Tongue (tissue), 2 donors: ENCODE measurements around the gene FUT9. TPM values are rescaled to one million over a fixed set of nuclear protein-coding genes. Genes with fewer than 3 reads are reported as not detected.

Source experiments
- DNase-seq: peaks from one replicate; pipeline ENCODE4 v3.0.0-alpha.2; 2015
- total RNA-seq: library from RNA; depleted of rRNA; stranded (reverse); fragments of >200 nt; gene quantifications from one replicate; pipeline ENCODE4 v1.2.3, GENCODE V29; 2014

The FUT9 gene
- total RNA-seq, 1 donor from 2014 or later = under 0.01 TPM

DNA sequence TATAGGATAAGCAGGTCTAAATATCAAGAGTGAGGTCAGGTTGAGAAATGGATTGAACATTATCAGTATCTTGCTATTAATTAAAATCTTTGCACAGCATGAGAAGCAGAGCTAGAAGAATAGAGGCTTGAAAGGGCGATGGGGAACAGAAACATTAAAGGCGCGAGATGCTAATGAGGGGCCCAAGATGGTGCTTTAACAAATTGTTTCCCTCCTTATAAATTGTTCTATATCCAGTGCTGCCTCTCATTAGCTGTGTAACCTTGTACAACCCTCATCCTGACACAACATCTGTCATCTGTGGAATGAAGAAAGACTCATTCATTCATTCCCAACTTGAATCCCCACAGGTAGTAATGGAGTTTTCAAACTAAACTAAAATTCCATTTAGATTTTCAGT is 57.8 kb downstream of the FUT9 start:
- DNase-seq = no peak

DNA sequence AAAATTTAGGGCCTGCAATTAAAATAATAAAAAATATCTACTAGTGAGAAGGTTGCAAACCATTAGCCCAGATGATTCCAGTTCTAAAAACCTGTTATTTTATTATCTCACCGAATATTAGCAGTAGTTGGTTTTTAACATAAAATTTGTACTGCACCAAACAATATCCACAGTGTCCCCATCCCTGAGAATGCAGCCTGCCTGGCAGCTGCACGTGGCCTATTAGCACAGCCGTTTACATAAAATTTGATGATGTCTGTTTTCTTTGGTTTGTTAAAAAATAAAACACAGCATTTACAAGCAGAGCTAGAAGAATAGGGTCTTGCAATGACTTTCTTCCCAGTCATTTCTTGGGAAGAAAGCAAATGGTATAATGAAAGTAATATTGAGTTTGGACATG is 58.2 kb downstream of the FUT9 start:
- DNase-seq = no peak

DNA sequence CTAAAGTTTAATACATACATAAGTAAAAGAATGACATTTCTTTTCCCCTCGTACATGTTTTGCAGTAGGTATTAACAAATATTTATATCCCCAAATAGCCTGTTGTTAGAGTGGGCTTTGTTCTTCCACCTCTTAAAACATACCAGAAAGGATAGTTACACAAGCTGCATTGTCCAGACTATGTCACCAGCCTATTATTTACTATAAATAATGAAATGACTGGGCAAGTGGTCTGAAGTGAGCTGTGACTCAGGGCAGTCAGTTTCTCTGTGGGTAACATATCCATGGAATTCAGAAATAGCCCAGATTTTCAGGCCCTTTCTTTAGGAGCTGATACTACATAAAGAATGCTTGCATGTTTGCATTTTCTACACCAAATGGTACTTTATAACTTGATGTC is 60.1 kb downstream of the FUT9 start:
- no peak for DNase-seq

DNA sequence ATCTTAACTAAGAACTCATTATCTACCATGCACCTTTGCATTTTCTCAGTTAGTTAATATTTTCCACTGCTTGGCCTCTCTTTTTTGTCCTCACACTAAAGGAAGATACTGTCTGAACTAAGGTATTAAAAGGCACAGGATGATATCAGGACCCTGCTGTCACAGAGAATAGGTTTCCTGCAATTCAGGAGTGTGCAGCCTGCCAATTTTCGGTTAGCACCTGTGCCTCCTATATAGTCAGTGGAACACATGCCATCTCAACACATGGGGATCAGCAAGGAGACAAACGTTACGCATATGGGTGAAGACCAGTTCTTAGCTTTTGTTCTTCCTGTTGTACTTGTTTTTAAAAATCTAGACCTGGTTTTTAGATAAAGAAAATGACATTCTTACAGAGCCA is 71.0 kb downstream of the FUT9 start:
- DNase-seq = no peak

DNA sequence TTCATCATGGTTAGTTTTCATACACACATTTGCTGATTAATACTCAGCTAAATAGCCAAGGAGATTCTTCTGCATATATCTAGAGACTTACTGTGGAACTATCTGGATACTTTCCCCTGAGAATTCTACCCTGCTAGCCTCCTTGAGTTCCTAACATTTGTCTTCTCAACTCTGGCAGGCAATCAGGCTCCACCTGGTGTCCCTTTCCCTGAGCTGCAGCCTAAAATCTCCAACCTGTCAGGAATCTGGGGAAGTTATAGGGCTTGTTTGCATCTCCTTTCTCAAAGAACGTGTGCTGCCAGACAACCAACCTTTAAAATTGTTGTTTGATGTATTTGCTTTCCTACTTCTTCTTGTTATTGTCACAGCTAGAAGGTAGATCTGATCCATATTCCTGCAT is 73.4 kb downstream of the FUT9 start:
- no peak for DNase-seq

DNA sequence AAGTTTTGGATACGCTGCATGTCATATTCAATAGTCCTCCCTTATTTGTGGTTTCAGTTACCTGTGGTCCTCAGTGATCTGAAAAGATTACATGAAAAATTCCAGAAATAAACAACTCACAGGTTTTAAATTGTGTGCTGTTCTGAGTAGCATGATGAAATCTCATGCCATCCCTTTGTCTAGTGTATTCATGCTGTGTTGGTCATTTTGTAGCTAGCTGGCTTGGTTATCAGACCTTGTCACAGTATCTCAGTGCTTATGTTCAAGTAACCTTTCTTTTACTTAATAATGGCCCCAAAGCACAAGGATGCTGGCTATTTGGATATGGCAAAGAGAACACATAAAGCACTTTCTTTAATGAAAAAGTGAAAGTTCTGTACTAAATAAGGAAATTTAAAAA is 78.3 kb downstream of the FUT9 start:
- DNase-seq = no peak

DNA sequence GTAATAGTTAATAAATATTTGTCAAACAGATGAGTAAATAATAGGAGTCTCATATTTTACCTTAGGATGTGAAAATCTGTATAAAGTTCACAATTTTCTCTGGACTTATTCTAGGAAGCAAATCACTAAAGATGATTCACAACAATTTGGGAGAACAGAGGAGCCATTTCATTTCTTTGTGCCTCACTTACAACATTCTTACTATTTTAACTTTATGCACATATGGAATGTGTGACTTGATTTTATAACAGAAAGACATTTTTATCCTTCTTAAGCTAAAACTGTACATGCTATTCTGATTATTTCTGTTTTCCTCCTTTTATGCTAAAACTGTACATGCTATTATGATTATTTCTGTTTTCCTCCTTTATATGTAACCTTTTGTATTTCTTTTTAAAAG is 83.3 kb downstream of the FUT9 start:
- no peak for DNase-seq

DNA sequence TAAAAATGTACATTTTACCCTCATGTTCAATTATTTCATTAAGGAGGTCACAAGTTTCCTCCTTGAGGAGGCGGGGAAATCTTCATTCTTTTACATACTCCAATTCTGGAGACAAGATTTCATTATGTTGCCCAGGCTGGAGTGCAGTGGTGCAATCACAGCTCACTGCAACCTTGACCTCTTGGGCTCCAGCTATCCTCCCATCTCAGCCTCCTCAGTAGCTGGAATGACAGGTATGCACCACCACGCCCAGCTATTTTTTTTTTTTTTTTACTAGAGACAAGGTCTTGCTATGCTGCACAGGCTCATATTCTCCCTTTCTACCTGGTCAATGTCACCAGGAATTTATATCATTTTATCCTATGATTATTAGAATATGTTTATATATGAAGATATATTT is 85.8 kb downstream of the FUT9 start:
- no peak for DNase-seq

DNA sequence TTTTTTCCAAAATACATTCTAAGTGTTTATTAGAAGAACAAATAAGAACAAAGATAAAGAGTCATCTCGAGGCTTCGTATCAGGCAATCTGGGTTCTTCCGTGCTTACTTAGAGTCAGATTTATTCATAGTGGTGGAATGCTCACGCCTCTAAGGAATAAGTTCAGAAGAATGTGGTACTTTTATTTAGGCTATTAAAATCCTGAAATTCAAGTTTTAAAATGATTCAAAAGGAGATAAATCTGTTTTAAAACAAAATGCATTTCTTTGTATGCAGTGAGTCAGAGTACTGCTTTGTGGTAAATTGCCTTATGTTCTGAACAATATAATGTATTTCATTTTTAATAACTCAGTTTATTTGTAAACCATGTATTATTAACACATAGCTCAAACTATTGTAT is 89.1 kb downstream of the FUT9 start:
- DNase-seq = no peak

DNA sequence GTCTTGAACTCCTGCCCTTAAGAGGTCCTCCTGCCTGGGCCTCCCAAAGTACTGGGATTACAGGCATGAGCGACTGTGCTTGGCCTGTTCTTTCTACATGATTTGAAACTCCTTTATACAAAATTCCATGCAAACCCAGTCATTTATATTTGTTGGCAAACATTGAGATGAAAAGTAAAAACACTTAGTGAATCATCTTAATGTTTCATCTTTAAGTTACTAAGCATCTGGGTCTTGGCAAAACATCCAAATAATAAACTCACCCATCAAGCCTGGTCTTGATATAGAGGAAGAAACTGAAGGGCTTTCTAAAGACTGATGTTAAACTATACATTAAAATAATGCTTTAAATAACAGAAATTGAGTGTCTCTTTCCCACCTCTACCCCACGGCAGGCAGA is 95.1 kb downstream of the FUT9 start:
- DNase-seq = no peak

DNA sequence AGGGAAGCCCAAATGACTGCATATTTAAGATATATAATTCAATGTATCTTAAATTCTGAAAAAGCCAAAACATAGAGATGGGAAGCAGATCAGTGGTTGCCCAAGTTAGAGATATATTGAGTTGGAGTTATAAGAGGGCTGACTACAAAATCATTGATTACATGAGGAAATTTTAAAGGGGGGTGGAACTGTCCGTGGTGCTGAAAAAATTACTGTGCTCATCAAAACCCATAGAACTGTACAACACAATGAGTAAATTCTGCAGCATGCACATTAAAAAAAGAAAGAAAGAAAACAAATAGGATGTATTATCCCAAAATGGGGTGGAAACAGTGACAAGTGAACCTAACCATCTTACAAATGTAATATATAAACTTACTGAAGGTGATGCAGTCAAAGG is 100.9 kb downstream of the FUT9 start:
- DNase-seq = peak; percentile 40

DNA sequence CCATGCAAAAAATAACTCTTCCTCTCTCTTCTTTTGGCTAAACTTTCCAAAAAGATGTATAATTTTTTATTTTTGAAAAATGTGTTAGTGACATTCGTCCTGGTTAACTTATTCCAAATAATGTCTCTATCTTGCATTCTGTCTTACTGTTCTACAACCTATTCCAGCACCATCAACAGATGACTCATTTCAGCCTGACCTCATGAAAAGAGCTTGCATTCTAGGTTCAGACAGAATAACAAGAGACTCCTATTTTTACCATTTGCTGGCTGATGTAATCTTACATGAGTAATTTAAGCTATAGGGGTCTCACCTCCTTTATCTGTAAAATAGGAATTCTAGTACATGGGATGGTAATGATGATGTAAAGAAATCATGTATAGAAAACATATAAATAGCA is 109.0 kb downstream of the FUT9 start:
- no peak for DNase-seq

DNA sequence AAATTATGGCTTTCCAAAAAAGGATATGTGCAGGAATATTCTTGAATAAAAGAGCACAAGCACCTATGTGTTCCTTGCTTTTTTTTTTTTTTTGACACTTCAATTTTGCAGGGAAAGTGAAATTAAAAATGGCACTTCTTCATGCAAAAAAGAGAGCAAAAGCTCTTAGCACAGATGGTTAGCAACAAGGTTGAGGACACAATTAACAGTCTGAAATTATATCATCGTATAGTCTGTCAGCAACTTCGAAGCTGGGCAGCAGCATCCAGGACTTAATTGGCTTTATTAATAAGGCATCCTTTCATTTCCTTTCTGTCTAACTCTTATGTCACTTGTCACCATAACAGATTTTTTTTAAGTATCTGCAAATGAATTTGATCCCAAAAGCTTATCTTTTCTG is 122.6 kb downstream of the FUT9 start:
- no peak for DNase-seq

DNA sequence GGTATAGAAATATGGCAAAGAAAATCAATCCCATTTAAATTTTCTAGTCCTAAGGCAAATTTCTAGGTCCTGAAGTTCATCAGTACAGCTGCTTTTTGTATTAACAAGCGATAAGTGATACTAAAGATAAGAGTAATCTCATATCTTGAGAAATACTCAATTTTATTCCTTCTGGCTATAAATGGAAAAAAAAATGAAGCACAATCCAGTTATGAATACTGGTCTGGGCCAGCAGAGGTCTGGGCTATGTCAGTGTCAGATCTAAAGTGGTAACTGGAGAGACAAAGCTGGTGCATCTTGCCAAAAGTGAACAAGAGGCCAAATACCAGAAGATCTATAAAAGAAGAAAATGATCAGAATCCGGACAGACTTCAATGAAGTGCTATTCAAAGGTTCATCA is 126.4 kb downstream of the FUT9 start:
- no peak for DNase-seq

DNA sequence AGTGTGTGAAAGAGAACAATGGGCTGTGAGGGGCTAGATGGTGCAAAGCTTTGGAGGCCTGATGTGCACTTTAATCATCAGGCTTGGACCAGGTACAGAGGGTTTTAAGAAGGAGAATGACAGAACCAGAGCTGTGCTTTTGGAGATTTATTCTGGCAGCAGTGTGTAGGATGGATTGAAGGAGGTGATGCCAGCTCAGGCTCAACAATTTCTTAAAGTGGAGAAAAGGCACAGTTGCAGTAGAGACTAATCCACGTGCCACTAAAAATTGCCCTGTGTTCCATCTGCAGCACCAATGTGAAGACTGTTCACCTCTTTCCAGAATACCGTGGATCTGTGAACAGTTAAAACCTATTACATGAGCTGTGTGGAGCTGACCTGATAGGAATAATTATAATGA is 134.7 kb downstream of the FUT9 start:
- DNase-seq = no peak

DNA sequence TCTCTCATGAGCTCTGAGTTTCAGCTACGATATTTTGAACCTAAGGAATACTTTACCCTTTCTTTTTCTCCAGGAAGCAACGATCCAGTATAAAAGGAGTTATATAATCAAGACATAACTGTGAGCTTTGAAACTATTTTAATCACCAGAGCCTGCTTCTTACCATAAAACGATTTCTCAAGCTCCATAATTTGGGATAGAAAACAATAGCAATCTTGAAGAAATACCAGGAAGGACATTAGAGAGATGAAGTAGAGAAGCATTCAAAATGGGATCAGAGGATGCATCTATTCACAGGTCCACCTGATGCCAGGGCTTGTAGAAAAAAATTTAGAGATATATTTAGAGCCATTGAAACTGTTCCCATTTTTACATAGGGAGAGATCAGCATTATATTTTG is 135.9 kb downstream of the FUT9 start:
- no peak for DNase-seq

DNA sequence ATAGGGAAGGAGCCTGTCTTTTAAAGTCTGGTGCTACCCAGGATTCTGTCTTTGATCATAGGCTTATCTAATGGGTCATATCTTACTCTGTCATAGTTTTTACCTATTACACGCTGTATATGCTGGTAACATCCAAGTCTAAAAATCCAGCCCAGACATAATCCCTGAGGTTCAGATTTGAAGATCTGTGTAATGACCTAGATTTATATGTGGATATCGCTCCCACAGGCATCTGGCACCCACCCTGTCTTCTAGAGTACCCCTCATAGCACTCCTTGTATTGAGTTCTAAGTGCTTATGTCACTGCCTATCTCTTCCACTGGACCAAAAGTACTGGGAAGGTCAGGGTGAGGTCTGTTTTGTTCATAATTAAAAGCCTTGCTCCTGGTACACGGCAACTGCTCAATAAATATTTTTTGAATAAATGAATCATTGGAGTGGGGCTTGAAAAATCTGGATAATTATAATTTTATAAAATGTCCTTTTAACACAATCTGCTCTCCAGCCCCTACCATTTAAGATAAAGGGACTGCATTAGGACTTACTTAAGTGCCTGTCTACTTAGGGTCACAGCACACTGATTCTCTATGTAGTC is 136.4 kb downstream of the FUT9 start:
- DNase-seq = no peak

DNA sequence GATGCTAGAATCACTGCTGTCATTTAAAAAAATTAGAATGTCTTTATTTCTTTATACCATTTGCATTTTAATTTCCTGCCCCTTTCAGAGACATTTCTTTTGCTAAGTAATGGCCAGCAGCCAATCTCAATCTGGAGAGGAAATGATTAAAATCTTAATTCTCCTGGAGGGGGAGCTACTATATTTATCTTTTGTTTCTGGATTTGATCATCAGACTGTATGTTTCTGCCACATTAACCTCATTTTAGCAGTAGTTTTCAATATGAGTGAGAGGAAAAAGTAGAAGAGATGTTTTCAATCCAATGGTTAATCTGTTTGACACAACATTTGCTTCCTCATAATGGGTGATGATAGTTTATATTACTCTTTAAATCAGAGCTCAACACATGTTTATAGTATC is 138.0 kb downstream of the FUT9 start:
- DNase-seq = no peak

DNA sequence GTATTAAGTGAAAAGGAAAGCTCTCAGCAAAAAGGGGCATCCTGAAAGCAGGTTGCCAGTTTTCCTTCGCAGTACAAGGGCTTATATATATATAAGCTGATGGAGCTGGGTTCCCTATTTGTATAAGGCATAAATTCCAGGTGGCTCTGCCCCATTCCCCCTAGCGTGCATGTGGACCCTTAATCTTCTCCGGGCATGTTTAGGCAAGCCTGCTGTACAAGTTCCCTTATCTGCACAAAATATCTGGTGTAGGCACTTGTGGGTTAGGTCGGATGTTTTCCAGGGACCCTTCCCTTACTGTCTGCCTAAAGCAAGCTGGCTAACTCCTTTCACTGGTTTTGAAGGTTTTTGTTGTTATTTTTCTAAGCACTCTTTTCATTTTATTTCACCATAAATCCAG is 140.7 kb downstream of the FUT9 start:
- peak; percentile 1 for DNase-seq

DNA sequence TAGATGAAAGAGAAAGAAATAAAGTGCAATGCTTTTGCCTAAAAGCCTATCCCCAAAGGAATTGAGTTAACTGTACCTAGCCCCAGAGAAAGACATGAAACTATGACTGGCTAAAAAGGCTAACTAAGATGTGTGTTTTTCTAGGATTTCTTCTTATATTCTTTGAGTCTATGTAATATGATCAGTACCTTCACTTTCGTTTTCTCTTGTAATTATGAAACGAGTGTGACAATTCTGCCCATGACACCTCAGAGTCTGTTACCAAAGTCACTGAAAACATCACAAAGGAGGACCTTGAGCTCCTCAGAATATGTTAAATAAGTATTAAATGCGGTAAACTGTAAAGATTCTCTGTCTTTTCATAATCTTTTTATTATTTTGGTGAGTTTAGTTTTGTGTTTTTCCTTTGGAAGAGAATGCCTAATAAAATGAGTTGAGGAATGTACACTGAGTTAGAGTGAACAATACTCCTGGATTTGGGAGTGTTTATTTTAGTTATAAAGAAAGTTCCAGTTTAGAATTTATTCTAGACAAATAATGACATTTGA is 141.3 kb downstream of the FUT9 start:
- peak; percentile 1 for DNase-seq

DNA sequence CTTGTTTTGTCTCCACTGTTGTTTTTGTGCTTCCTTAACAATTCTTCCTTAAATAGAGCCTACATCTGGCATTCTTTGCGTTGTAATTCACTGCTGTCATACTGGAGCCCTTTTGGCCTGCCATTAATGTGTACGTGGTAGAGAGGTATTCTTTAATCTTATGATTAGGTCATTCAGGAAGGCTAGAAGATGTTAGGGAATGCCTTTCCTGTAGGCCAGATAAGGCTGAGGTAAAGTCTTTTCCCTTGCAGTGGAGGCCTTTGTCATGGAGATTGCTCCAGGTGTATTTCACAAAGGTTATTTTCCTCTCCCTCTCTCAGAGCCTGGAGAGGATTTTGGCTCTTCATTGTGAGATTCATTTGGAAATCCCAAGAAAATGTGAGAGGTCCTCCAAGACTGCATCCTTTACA is 146.9 kb downstream of the FUT9 start:
- DNase-seq = no peak

DNA sequence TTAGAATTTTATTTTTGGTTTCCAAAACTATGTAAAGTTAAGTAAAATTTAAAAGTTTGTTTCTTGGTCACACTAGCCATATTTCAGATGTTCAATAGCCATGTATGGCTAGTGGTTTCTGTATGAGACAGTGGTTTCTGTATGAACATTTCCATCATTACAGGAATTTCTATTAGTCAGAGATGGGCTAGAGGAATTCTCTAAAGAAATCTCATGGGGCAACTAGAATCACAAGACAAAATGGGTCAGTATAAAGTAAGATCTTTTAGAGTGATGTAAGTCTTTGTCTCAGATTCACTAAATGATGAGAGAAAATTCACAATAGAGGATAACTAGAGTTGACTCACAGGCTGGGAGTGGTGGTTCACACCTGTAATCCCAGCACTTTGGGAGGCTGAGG is 149.0 kb downstream of the FUT9 start:
- DNase-seq = no peak

DNA sequence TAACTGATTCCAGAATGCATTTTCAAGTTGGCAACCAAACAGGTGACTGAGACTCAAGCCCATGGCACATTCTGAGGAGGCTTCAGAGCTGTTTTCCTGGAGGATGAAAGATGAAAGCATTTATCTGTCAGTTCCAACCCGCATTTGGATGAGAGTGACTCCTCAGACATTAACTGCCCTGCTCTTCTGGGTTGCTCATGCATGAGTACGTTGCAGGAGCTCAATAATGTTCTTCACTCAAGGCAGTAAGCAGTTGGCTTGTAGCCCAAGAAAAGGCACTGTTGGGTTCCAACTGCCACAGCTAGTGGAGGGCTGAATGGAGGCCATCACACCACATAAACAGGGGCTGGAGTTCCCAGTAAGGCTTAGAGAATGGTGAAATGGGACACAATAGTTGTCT is 155.3 kb downstream of the FUT9 start:
- no peak for DNase-seq

DNA sequence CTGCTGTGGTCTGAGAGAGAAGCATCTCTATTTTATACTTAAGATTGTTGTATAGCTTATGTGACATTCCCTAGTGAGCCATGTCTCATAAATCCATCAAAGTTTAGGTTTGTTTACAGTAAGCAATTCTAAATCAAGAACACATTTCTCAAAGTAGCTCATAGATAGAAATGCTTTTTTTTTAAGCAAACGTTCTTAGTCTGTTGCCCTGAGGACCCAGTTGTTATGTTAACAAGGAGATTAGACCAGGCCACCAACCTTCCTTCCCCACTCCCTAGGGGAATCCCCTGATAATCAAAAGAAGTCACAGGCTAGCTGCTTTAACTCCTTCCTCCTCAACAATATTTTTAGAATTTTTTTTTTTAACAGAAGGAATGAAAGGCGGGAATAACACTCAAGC is 169.0 kb downstream of the FUT9 start:
- no peak for DNase-seq

DNA sequence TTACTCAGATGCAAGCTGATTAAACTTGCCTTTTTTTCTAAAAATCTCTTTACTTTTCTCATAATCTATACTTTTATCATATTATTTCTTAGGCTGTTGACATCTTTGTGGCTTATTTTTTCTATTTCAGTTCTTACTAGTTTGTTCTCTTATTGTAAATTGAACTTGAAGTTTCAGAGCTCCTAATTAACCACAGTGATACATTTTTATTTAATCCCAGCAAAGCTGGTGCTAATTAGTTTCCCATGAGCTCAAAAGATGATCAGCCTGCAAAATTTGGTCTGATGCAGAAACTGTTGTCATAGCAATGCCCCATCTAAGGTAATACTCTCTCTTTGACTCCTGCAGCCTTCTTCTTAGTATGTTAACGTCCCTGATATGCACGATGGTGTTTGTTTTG is 170.3 kb downstream of the FUT9 start:
- DNase-seq = no peak
